Neuronal stem cell (in vitro differentiated cells): ENCODE measurements around the gene PSMF1.

Source experiments
- DNase-seq: peaks from one replicate; pipeline ENCODE4 v3.0.0-alpha.2; 2013; ENCODE audit warnings: low spot score
- H2AFZ ChIP-seq: one replicate; pipeline ENCODE4 v1.6.1; 2013; ENCODE audit warnings: mild to moderate bottlenecking, low read length, inconsistent platforms
- H2AK5ac ChIP-seq: 2 replicates; pipeline ENCODE4 v1.6.1; 2013; ENCODE audit warnings: low read depth, mild to moderate bottlenecking, inconsistent platforms, low read length, moderate library complexity, mixed read lengths
- H2BK120ac ChIP-seq: 2 replicates; pipeline ENCODE4 v1.6.1; 2013; ENCODE audit warnings: low read depth, mild to moderate bottlenecking, inconsistent platforms, low read length, moderate library complexity, mixed read lengths
- H2BK12ac ChIP-seq: one replicate; pipeline ENCODE4 v1.6.1; 2013; ENCODE audit warnings: low read length, inconsistent platforms
- H2BK15ac ChIP-seq: 2 replicates; pipeline ENCODE4 v1.6.1; 2013; ENCODE audit warnings: mild to moderate bottlenecking, low read length, inconsistent platforms, mixed read lengths
- H2BK5ac ChIP-seq: one replicate; pipeline ENCODE4 v1.6.1; 2013; ENCODE audit warnings: inconsistent platforms, mild to moderate bottlenecking, low read length, moderate library complexity
- H3K14ac ChIP-seq: one replicate; pipeline ENCODE4 v1.6.1; 2013; ENCODE audit warnings: low read length, inconsistent platforms
- H3K18ac ChIP-seq: 2 replicates; pipeline ENCODE4 v1.6.1; 2013; ENCODE audit warnings: low read length, inconsistent platforms
- H3K23ac ChIP-seq: 2 replicates; pipeline ENCODE4 v1.6.1; 2013; ENCODE audit warnings: low read depth, mild to moderate bottlenecking, mixed read lengths, low read length, inconsistent platforms; ENCODE audit not compliant: poor library complexity
- H3K27ac ChIP-seq: replicated peaks from 3 replicates; pipeline ENCODE4 v1.5.1; 2013; ENCODE audit warnings: low read length, inconsistent platforms
- H3K27me3 ChIP-seq, 3 experiments: 2 replicates each; pipeline ENCODE4 v1.6.1; 2013; ENCODE audit warnings: low read length in 3 of 3, mild to moderate bottlenecking in 2 of 3, inconsistent platforms in 1 of 3, low read depth in 1 of 3, mixed read lengths in 1 of 3, moderate library complexity in 1 of 3; ENCODE audit not compliant: control insufficient read depth in 3 of 3, insufficient read depth in 3 of 3
- H3K36me3 ChIP-seq, 2 donors: replicated peaks in 1 of 2; 2 replicates each; pipeline ENCODE4 v1.6.1; 2013; ENCODE audit warnings: low read length in 2 of 2; ENCODE audit not compliant: control insufficient read depth in 2 of 2, insufficient read depth in 2 of 2
- H3K4ac ChIP-seq: 2 replicates; pipeline ENCODE4 v1.6.1; 2013; ENCODE audit warnings: inconsistent platforms, mild to moderate bottlenecking, low read length, moderate library complexity
- H3K4me1 ChIP-seq, 2 donors: 1 replicate in 1 of 2; 2 replicates in 1 of 2; pipeline ENCODE4 v1.6.1; 2013; ENCODE audit warnings: low read length in 2 of 2, low read depth in 1 of 2; ENCODE audit not compliant: control insufficient read depth in 2 of 2, insufficient read depth in 1 of 2
- H3K4me2 ChIP-seq: one replicate; pipeline ENCODE4 v1.6.1; 2013; ENCODE audit warnings: mild to moderate bottlenecking, low read length, inconsistent platforms; ENCODE audit not compliant: insufficient read depth, poor library complexity, severe bottlenecking
- H3K4me3 ChIP-seq, 2 donors: 2 replicates each; pipeline ENCODE4 v1.5.1; 2013; ENCODE audit warnings: low read length in 2 of 2, mild to moderate bottlenecking in 2 of 2, inconsistent platforms in 1 of 2, moderate library complexity in 1 of 2
- H3K79me1 ChIP-seq: one replicate; pipeline ENCODE4 v1.6.1; 2013; ENCODE audit warnings: low read depth, mild to moderate bottlenecking, inconsistent platforms, low read length, moderate library complexity
- H3K9ac ChIP-seq: one replicate; pipeline ENCODE4 v1.6.1; 2013; ENCODE audit warnings: mild to moderate bottlenecking, low read depth, low read length, inconsistent platforms; ENCODE audit not compliant: poor library complexity
- H3K9me3 ChIP-seq, 2 donors: replicated peaks in 1 of 2; 2 replicates each; pipeline versions ENCODE3 to v1.6.1; 2013; ENCODE audit warnings: low read length in 2 of 2, mild to moderate bottlenecking in 2 of 2, inconsistent platforms in 1 of 2, low read depth in 1 of 2, mixed read lengths in 1 of 2, moderate library complexity in 1 of 2; ENCODE audit not compliant: control insufficient read depth in 2 of 2, insufficient read depth in 1 of 2
- H4K8ac ChIP-seq: one replicate; pipeline ENCODE4 v1.6.1; 2013; ENCODE audit warnings: low read depth, mild to moderate bottlenecking, inconsistent platforms, low read length, moderate library complexity
- H4K91ac ChIP-seq: one replicate; pipeline ENCODE4 v1.6.1; 2013; ENCODE audit warnings: low read length, low read depth, mild to moderate bottlenecking, inconsistent platforms; ENCODE audit not compliant: poor library complexity
- WGBS, 2 donors: extraction: QIAGEN DNeasy Blood & Tissue Kit; methylation state at CpG; one replicate each; pipeline ENCODE4 v1.1.7; 2013; ENCODE audit warnings: missing lambda C conversion rate in 2 of 2, mixed read lengths in 1 of 2; ENCODE audit not compliant: insufficient read length in 2 of 2, insufficient replicate concordance in 1 of 2; ENCODE audit errors: extremely low coverage in 2 of 2; 5-methylcytosine and 5-hydroxymethylcytosine counted together

The PSMF1 gene

GRCh38 chr20:1204113-1204512 lies 85.7 kb downstream of the PSMF1 start:
- Histone ChIP-seq H3K4ac (no peak overlapping the region), H3K4me2 (no peak overlapping the region), H3K4me1 (no peaks in the 10 kb centered on the region), H3K79me1 (no peaks in the 10 kb centered on the region), H3K27ac (no peak overlapping the region), H3K14ac (no peak overlapping the region), H3K36me3 (no peaks in the 10 kb centered on the region), H2AK5ac (no peak overlapping the region), H4K8ac (no peak overlapping the region), H3K18ac (no peak overlapping the region), H2BK12ac (no peak overlapping the region), H3K4me3 (no peak overlapping the region), H2AFZ (no peak overlapping the region), H2BK5ac (no peak overlapping the region), H4K91ac (no peak overlapping the region), H2BK120ac (no peak overlapping the region), H3K27me3 (peaks cover 0 to 19% (median 0%) of the 10 kb centered on the region in 3 experiments), H2BK15ac (no peak overlapping the region), H3K9me3 (no peaks in the 10 kb centered on the region), H3K9ac (no peak overlapping the region), H3K23ac (no peak overlapping the region)
- no CpG with 5 or more reads among the region's 5 CpGs for WGBS, 2 donors
- no peak for DNase-seq

DNA sequence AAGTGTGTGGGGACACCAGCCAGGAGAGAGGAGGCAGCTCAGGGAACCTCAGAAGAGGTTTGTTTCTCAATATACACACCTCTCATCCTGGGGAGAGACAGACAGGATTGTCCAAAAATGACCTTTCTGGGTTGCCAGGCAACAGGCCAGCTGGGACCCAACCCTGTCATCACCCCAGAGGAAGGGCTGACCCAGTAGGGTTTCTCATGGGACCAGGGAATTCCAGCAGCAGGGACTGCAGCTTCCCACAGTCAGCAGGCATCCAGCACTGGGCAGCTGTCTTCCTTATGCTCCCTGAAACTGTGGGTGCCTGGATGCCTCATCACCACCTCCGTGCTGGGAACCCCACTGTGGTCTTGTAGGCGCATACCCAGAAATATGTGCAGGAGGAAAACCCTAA lies 86.2 kb downstream of the PSMF1 start:
- Histone ChIP-seq H2BK120ac (no peak overlapping the region), H3K27me3 (peaks cover 0 to 24% (median 0%) of the 10 kb centered on the region in 3 experiments), H3K4me2 (no peak overlapping the region), H3K36me3 (no peaks in the 10 kb centered on the region), H3K27ac (no peak overlapping the region), H3K18ac (no peak overlapping the region), H3K4me1 (no peaks in the 10 kb centered on the region), H2AK5ac (no peak overlapping the region), H3K79me1 (no peaks in the 10 kb centered on the region), H3K4ac (no peak overlapping the region), H4K91ac (no peak overlapping the region), H2AFZ (no peak overlapping the region), H3K9me3 (no peaks in the 10 kb centered on the region), H3K23ac (no peak overlapping the region), H2BK15ac (no peak overlapping the region), H4K8ac (no peak overlapping the region), H2BK12ac (no peak overlapping the region), H2BK5ac (no peak overlapping the region), H3K14ac (no peak overlapping the region), H3K4me3 (no peak overlapping the region), H3K9ac (no peak overlapping the region)
- DNase-seq, result no peak
- WGBS, 2 donors, result no CpG with 5 or more reads among the region's 2 CpGs

- no peak overlapping the region for H2BK5ac ChIP-seq
- H4K8ac ChIP-seq, result no peak overlapping the region
- no peak overlapping the region for H3K9ac ChIP-seq
- H3K23ac ChIP-seq, result no peak overlapping the region
- WGBS, 2 donors, result no CpG with 5 or more reads among the region's 8 CpGs
- no peaks in the 10 kb centered on the region for H3K79me1 ChIP-seq
- H3K14ac ChIP-seq, result no peak overlapping the region
- H2BK15ac ChIP-seq, result no peak overlapping the region
- no peak for DNase-seq
- no peak overlapping the region for H3K27ac ChIP-seq
- H2AK5ac ChIP-seq, result no peak overlapping the region
- no peak overlapping the region for H4K91ac ChIP-seq
- no peaks in the 10 kb centered on the region for H3K9me3 ChIP-seq
- no peaks in the 10 kb centered on the region for H3K36me3 ChIP-seq
- no peak overlapping the region for H3K4me2 ChIP-seq
- H3K18ac ChIP-seq, result no peak overlapping the region
- H3K27me3 ChIP-seq, result peaks cover 0 to 32% (median 0%) of the 10 kb centered on the region in 3 experiments
- no peak overlapping the region for H2BK12ac ChIP-seq
- H2BK120ac ChIP-seq, result no peak overlapping the region
- no peak overlapping the region for H3K4ac ChIP-seq
- H3K4me3 ChIP-seq, result no peak overlapping the region
- no peak overlapping the region for H2AFZ ChIP-seq
- no peaks in the 10 kb centered on the region for H3K4me1 ChIP-seq
Measured at GRCh38 chr20:1205802-1206201, 87.4 kb downstream of the PSMF1 start.

GRCh38 chr20:1206366-1207148 lies 88.2 kb downstream of the PSMF1 start:
- Histone ChIP-seq H3K79me1 (no peaks in the 10 kb centered on the region), H3K18ac (no peak overlapping the region), H2BK15ac (no peak overlapping the region), H3K14ac (no peak overlapping the region), H3K4ac (no peak overlapping the region), H2BK120ac (no peak overlapping the region), H4K91ac (no peak overlapping the region), H3K23ac (no peak overlapping the region), H2AK5ac (no peak overlapping the region), H2BK5ac (no peak overlapping the region), H3K4me1 (no peaks in the 10 kb centered on the region), H4K8ac (no peak overlapping the region), H3K4me3 (no peak overlapping the region), H3K36me3 (no peaks in the 10 kb centered on the region), H2BK12ac (no peak overlapping the region), H2AFZ (no peak overlapping the region), H3K9ac (no peak overlapping the region), H3K27ac (no peak overlapping the region), H3K4me2 (no peak overlapping the region), H3K27me3 (peaks cover 0 to 32% (median 0%) of the 10 kb centered on the region in 3 experiments), H3K9me3 (no peaks in the 10 kb centered on the region)
- WGBS, 2 donors, result no CpG with 5 or more reads among the region's 19 CpGs
- DNase-seq, result no peak
